Left colon (tissue), 2 donors: Measurements from ENCODE around the gene ADIPOR2. TPM values are rescaled to one million over a fixed set of nuclear protein-coding genes. Genes with fewer than 3 reads are reported as not detected.
"Not testable (repeated sequence)": the region's sequence is repeated elsewhere in the genome, so short reads cannot be mapped to it uniquely, and the experiment has no call there.

Source experiments
- ATAC-seq: fragments of 200-7000 bp; cut with Tn5 transposase; one replicate; pipeline ENCODE4 v1.9.1; 2020; ENCODE audit warnings: mild to moderate bottlenecking, moderate library complexity
- DNase-seq, 2 donors: peaks; one replicate each; pipeline ENCODE4 v3.0.0-alpha.2; 2020
- intact Hi-C, 2 donors: fragments of 100-400 bp; cut with DNase I in 1 of 2; cut with micrococcal nuclease in 1 of 2; formaldehyde crosslinking; loops; one replicate each; pipeline versions ENCODE4 v1.11.2 to v1.14.0; 2022; cut with DNase I, micrococcal nuclease
- total RNA-seq, 2 donors: library from RNA; stranded (reverse); fragmentation: NEBNext Ultra II Directional; extraction: Animal tissue kit (Norgen Biotek cat#: 25700); gene quantifications; one replicate each; pipeline ENCODE4 v1.2.1, GENCODE V29; 2021
- donor health status: DM: no; HTN: no; CAD: no.
- donor health status: DM: yes; HTN: yes; CAD: no.

Gene ADIPOR2
- total RNA-seq, 2 donors from 2014 or later: 100 to 111 TPM

DNA sequence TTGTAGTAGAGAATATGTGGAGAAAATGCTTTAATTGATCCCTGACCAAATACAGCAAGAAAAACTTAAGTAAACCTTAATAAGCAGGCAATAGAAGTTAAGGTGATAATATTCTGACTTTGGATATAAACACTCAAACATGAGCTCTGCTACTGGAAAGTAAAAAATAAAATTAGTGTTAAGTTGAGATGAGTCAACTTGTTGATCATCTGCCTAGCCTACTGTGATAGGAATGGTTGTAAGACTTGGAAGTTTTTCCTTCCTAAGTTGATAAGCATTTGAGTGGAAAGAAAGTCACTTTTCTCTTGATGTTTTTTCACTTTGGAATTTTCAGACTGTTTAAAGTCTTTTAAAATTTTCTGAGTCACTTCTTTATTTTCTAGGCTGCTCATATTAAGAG is 26.0 kb downstream of the ADIPOR2 start:
- DNase-seq: no peak
- no peak for ATAC-seq
- intact Hi-C loops: no loop called here

- ATAC-seq (peak; percentile 63), DNase-seq (no peak)
- intact Hi-C loops: no loop called here
Observed at GRCh38 chr12:1719139-1719538, 28.3 kb downstream of the ADIPOR2 start.

DNA sequence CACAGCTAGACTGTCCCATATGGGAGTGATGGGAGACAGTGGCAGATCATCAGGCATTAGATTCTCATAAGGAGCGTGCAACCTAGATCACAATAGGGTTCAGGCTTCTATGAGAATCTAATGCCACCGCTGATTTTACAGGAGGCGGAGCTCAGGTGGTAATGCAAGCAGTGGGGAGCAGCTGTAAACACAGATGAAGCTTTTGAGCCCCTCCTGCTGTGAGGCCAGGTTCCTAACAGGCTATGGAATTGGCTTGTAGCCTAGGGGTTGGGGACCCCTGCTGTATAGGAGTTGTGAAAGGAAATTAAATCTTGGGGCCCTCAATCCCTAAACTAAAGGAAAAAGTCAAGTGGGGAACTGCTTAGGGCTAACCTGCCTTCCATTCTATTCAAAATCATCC is 29.6 kb downstream of the ADIPOR2 start:
- intact Hi-C loops: no loop called here
- no peak for DNase-seq
- no peak for ATAC-seq

DNA sequence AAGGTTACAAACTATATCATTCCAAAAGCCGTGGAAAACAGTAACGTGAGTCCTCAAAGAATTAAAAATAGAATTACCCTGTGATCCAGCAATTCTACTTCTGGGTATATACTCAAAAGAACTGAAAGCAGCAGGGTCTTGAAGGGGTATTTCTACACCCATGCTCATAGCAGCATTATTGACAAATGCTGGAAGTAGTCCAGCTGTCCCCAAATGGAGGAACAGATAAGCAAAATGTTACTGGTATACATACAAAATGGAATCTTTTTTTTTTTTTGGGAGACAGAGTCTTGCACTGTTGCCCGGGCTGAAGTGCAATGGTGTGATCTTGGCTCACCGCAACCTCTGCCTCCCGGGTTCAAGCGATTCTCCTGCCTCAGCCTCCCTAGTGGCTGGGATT is 32.9 kb downstream of the ADIPOR2 start:
- DNase-seq: no peak
- no peak for ATAC-seq
- intact Hi-C loops: no loop called here

GRCh38 chr12:1724250-1724649 is 33.4 kb downstream of the ADIPOR2 start:
- ATAC-seq: no peak
- intact Hi-C loops: no loop called here
- DNase-seq: no peak

- no peak for ATAC-seq
- intact Hi-C loops: no loop called here
- no peak for DNase-seq
Observed at GRCh38 chr12:1726753-1727152, 35.9 kb downstream of the ADIPOR2 start.

- DNase-seq (no peak), ATAC-seq (no peak)
- intact Hi-C loops: no loop called here
Observed at GRCh38 chr12:1728824-1729223, 38.0 kb downstream of the ADIPOR2 start.

DNA sequence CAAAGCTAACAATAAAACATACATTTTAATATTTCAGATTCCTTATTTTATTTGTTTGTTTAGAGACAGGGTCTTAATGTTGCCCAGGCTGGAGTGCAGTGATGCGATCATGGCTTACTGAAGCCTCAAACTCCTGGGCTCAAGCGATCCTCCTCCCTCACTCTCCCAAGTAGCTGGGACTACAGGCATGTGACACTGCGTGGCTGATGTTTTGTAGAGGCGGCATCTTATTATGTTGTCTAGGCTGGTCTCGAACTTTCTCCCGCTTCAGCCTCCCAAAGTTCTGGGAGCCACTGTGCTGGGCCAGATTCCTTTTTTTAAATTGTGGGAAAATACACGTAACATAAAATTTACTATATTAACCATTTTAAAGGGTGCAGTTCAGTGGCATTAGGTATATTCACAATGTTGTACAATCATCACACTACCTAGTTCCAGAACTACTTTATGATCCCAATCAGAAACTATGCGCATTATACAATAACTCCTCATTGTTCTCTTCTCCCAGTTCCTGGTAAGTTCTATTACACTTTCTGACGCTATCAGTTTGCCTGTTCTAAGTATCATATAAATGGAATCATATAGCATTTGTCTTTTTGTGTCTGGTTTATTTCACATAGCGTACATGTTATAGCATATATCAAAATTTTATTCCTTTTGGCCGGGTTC is 40.3 kb downstream of the ADIPOR2 start:
- intact Hi-C loops: no loop called here

GRCh38 chr12:1731688-1732078 is 40.8 kb downstream of the ADIPOR2 start:
- DNase-seq, intact Hi-C loops: not testable (repeated sequence)
- peak; percentile 25 for ATAC-seq

More for the DNA sequence above, 40.3 kb downstream of the ADIPOR2 start:
- ATAC-seq: peak; percentile 95
- no peak for DNase-seq

DNA sequence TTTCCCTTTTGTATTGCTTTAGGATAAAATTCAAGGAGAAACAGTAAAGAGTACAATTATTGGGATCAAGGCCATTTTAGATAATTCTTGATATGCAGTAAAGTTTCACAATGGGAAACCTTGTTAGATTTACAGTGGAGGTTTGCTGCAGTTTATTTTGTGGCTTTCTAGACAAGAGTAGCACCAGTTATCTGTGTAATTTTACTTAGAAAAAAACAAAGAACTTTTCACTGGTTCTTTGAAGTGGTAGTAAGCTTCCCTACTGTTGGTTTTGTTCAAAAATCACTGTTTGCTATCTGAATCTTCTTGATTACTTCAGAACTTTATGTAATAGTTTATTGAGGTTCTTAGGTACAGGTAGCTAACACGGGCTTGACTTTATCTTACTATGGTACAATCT is 42.0 kb downstream of the ADIPOR2 start:
- DNase-seq (no peak), ATAC-seq (no peak)
- intact Hi-C loops: no loop called here

GRCh38 chr12:1733712-1734111 is 42.8 kb downstream of the ADIPOR2 start:
- DNase-seq, intact Hi-C loops, ATAC-seq: not testable (repeated sequence)

- intact Hi-C loops: no loop called here
- DNase-seq: no peak
- ATAC-seq: peak; percentile 56
Observed at GRCh38 chr12:1737652-1738286, 46.9 kb downstream of the ADIPOR2 start.

DNA sequence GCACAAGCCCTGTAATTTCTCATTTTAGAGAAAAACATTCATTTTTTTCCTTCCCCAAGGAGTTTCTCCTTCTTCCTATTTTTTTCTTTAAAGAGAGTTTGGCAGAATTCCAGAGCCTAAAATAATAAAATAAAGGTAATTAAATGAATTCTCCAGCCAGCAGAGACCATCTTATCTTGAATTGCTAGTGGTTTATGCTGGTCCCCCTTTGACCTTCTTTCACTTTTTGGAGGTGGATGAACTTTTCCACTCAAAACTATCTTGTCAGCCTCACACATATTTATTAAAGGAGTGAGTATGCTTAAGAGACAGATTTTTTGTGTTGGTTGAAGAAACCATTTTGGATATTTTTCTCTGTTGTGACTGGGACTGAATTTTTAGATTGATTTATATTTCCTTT is 47.6 kb downstream of the ADIPOR2 start:
- intact Hi-C loops: no loop called here
- ATAC-seq (no peak), DNase-seq (no peak)

GRCh38 chr12:1739368-1739767 is 48.5 kb downstream of the ADIPOR2 start:
- intact Hi-C loops: no loop called here
- DNase-seq (no peak), ATAC-seq (no peak)

- ATAC-seq (peak; percentile 85), DNase-seq (no peak)
- intact Hi-C loops: no loop called here
Observed at GRCh38 chr12:1740161-1740948, 49.5 kb downstream of the ADIPOR2 start.

- intact Hi-C loops: no loop called here
- ATAC-seq (no peak), DNase-seq (no peak)
Observed at GRCh38 chr12:1741154-1741949, 50.5 kb downstream of the ADIPOR2 start.

DNA sequence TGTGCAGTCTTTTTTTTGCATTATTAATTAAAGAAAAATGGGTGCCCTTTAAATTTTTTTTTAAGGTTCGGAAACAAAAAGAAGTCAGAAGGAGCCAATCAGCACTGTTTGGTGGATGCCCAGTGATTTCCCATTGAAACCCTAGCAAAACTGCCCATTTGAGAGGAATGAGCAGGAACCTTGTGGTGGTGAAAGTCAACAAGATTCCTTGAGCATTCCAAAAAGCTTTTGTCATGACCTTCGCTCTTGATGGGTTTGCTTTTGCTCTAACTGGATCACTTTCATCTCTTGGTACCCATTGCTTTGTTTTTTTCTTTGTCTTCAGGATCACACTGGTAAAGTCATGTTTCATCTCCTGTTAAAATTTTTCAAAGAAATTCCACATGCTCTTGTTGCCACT is 54.1 kb downstream of the ADIPOR2 start:
- intact Hi-C loops: no loop called here
- DNase-seq (no peak), ATAC-seq (no peak)

GRCh38 chr12:1747609-1748008 is 56.7 kb downstream of the ADIPOR2 start:
- no peak for ATAC-seq
- intact Hi-C loops: no loop called here
- no peak for DNase-seq

DNA sequence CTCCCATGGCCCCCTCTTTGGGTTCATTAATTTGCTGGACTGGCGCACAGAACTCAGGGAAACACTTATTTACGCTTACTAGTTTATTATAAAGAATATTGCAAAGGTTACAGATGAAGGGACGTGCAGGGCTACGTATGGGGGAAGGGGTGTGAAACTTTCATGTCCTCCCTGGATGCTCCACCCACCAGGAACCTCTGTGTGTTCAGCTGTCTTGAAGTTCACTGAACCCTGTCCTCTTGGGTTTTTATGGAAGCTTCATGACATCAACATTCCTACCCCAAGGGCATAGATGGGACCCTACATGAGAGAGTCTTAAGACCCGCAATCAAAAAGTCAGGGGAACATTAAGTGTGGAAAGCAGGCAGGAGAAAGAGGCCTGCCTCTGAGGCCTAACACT is 58.1 kb downstream of the ADIPOR2 start:
- no peak for DNase-seq
- intact Hi-C loops: no loop called here
- ATAC-seq: peak; percentile 44
